Hippocampal formation (tissue), 2 donors: Measurements from ENCODE around the gene ANXA7.
"Not testable (repeated sequence)": the region's sequence is repeated elsewhere in the genome, so short reads cannot be mapped to it uniquely, and the experiment has no call there.

ENCODE experiments used
- DNase-seq, 2 donors: peaks; one replicate each; lab custom pipeline; 2025; lab: John Stamatoyannopoulos, UW

Gene ANXA7

DNA sequence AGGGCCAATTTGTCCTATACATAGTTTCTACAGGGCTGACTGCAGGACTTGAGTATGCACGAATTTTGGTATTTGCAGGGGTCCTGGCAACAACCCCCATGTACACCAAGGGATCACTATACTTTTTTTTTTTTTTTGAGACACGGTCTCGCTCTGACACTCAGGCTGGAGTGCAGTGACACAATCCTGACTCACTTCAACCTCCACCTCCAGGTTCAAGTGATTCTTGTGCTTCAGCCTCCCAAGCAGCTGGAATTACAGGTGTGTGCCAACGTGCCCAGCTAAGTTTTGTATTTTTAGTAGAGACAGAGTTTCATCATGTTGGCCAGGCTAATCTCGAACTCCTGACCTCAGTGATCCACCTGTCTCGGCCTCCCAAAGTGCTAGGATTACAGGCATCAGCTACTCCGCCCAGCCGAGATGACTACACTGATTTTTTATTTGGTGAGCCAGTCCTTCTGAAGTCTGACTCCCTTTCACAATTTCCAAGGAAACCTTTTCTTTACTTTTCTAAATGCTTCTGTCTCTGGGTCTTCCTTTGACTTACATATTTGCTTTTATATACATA, 75.0 kb downstream of the ANXA7 start:
- no peak for DNase-seq

DNA sequence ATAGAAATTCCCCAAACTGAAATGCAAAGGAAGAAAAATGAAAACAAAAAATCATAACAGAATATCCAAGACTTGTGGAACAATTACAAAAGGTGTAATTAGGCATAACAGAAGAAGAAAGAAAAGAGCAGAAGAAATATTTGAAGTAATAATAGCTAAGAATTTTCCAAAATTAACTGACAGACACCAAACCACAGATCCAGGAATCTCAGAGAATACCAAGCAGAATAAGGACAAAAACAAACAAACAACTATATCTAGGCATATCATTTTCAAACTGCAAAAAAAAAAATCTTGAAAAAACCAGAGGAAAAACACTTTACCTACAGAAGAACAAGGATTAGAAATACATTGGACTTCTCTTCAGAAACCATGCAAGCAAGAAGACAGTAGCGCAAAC, 80.7 kb downstream of the ANXA7 start:
- DNase-seq, result no peak

DNA sequence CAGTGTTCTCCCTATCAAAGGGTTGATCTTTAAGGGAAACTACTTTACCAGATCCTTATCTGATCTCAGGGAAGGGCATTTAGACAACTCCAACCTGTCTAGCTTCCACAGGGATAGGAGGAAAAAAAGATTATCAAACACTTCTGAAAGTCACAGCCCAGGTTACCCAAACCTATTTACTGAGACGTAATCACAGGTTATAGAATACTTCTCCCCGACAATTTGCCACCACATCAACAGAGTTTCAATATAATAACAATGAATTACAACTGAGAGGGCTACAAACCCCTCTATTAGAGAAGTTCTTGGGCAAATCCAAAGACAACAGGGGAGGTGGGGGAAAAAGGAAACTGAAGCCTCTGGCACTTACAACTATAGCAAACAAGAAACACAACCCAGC, 81.5 kb downstream of the ANXA7 start:
- DNase-seq, result no peak

DNA sequence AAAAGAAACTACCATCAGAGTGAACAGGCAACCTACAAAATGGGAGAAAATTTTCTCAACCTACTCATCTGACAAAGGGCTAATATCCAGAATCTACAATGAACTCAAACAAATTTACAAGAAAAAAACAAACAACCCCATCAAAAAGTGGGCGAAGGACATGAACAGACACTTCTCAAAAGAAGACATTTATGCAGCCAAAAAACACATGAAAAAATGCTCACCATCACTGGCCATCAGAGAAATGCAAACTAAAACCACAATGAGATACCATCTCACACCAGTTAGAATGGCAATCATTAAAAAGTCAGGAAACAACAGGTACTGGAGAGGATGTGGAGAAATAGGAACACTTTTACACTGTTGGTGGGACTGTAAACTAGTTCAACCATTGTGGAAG, 85.3 kb downstream of the ANXA7 start:
- not testable (repeated sequence) for DNase-seq

DNA sequence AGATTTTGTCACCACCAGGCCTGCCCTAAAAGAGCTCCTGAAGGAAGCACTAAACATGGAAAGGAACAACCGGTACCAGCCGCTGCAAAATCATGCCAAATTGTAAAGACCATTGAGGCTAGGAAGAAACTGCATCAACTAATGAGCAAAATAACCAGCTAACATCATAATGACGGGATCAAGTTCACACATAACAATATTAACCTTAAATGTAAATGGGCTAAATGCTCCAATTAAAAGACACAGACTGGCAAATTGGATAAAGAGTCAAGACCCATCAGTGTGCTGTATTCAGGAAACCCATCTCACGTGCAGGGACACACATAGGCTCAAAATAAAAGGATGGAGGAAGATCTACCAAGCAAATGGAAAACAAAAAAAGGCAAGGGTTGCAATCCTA, 88.6 kb downstream of the ANXA7 start:
- not testable (repeated sequence) for DNase-seq
